HepG2 (cell line): ENCODE measurements around the gene SPHK2. TPM values are rescaled to one million over a fixed set of nuclear protein-coding genes. Genes with fewer than 3 reads are reported as not detected.

Experiments used
- HMGA1 ChIP-seq: sonication (generic); formaldehyde crosslinking; conservative IDR thresholded peaks from 2 replicates; pipeline ENCODE4 v1.4.0; 2020; ENCODE audit warnings: missing genetic modification reagents
- KDM6A ChIP-seq: IDR thresholded peaks from 2 replicates; pipeline ENCODE4 v1.6.1; 2016; ENCODE audit warnings: low read depth
- PLSCR1 ChIP-seq: sonication (generic); formaldehyde crosslinking; IDR thresholded peaks from 2 replicates; pipeline ENCODE4 v1.5.0; 2020; ENCODE audit warnings: missing genetic modification reagents, mild to moderate bottlenecking, borderline replicate concordance
- RERE ChIP-seq: IDR thresholded peaks from 2 replicates; pipeline ENCODE4 v1.6.1; 2016; ENCODE audit warnings: low read depth, missing genetic modification reagents, missing compliant biosample characterization
- SMAD3 ChIP-seq: sonication (generic); formaldehyde crosslinking; IDR thresholded peaks from 2 replicates; pipeline ENCODE4 v1.4.0; 2020; ENCODE audit warnings: missing genetic modification reagents
- TARDBP ChIP-seq: sonication (generic); formaldehyde crosslinking; IDR thresholded peaks from 2 replicates; pipeline ENCODE4 v1.8.0; 2022; ENCODE audit warnings: mild to moderate bottlenecking, missing genetic modification reagents
- TEAD2 ChIP-seq: sonication (generic); formaldehyde crosslinking; IDR thresholded peaks from 2 replicates; pipeline ENCODE4 v1.9.0; 2021; ENCODE audit warnings: missing genetic modification reagents
- ZBTB40 ChIP-seq, 2 experiments: fragments of 450-650 bp in 1 of 2; sonication (generic) in 1 of 2; formaldehyde crosslinking in 1 of 2; IDR thresholded peaks; 2 replicates each; pipeline versions ENCODE4 v1.6.1 to v1.8.0; 2016 to 2022; ENCODE audit warnings: antibody characterized with exemption in 1 of 2, mild to moderate bottlenecking in 1 of 2, missing genetic modification reagents in 1 of 2
- ZFP41 ChIP-seq: sonication (generic); formaldehyde crosslinking; IDR thresholded peaks from 2 replicates; pipeline ENCODE4 v1.4.0; 2020; ENCODE audit warnings: mild to moderate bottlenecking, missing genetic modification reagents, borderline replicate concordance
- polyA plus RNA-seq, 8 experiments: library from polyadenylated mRNA; depleted of rRNA in 3 of 8; stranded (reverse) in 7 of 8; unstranded in 1 of 8; fragments of >200 nt; fragmentation: Illumina TruSeq in 4 of 8; extraction: Trizol in 4 of 8; gene quantifications; 2 replicates each; pipeline versions ENCODE4 v1.2.1 to v1.2.3, GENCODE V29; 2011 to 2016; ENCODE audit warnings: low read depth in 4 of 8, missing spikeins in 1 of 8, mixed read lengths in 1 of 8; ENCODE audit not compliant: insufficient read depth in 1 of 8
- total RNA-seq, 5 experiments: library from RNA; depleted of rRNA; stranded (reverse); fragments of >200 nt; fragmentation: Illumina TruSeq; extraction: Trizol; gene quantifications; 2 replicates each; pipeline ENCODE4 v1.2.3, GENCODE V29; 2016; ENCODE audit warnings: low read depth in 1 of 5
- TF ChIP-seq, protein P1 (sequence below): sonication (generic); formaldehyde crosslinking; IDR thresholded peaks from 2 replicates; pipeline ENCODE4 v1.4.0; 2020; ENCODE audit warnings: mild to moderate bottlenecking, missing genetic modification reagents

The SPHK2 gene
- total and polyA plus RNA-seq, 2 of the 13 experiments (the other 11 are each of a cell fraction or from before 2014, with no cell fraction given) = 2.9 to 14.4 TPM

DNA sequence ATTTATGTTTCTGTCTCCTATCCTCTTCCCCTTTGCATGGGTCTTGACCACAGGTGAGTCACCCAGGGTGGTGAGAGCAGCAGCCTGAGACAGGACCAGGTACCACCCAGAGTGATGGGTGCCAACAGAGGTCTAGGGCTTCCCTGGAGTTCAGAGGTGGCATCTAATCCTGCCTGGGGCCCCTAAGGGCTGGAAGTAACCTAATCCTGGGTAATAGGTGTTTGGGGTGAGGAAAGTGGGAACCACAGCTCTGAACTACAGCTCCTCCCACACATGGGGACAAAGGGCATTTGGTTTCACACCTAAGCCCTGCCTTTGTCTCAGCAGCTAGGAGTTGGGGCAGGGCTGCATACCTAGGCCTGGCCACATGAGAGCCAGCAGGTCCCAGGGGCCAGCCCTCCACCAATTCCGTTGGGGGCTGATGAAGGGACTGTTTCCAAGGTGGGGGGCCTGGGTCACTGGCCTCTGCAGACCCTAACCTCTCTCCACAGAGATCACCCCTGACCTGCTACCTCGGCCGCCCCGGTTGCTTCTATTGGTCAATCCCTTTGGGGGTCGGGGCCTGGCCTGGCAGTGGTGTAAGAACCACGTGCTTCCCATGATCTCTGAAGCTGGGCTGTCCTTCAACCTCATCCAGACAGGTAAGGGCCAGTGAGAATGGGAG lies 8.0 kb downstream of the SPHK2 start (continued):
- no peak for TF ChIP-seq ZBTB40 (IDR thresholded peaks at IDR 0.05)
- TF ChIP-seq ZBTB40 (CRISPR knock-in tag; IDR thresholded peaks at IDR 0.05) = no peak; the same call in 1 of the 2 replicates
- no peak for TF ChIP-seq TEAD2 (CRISPR knock-in tag)
- TF ChIP-seq RERE = 0 out of 2 replicates have a peak, but pooled peaks have one; percentile 19
- TF ChIP-seq SMAD3 (CRISPR knock-in tag) = no peak
- no peak for TF ChIP-seq HMGA1 (CRISPR knock-in tag)
- TF ChIP-seq KDM6A (CRISPR knock-in tag) = 0 out of 2 replicates have a peak, but pooled peaks have one; percentile 38
- TF ChIP-seq, protein P1, sequence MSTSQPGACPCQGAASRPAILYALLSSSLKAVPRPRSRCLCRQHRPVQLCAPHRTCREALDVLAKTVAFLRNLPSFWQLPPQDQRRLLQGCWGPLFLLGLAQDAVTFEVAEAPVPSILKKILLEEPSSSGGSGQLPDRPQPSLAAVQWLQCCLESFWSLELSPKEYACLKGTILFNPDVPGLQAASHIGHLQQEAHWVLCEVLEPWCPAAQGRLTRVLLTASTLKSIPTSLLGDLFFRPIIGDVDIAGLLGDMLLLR (CRISPR knock-in tag) = no peak
- TF ChIP-seq ZFP41 (CRISPR knock-in tag) = no peak
- 0 out of 2 replicates have a peak, but pooled peaks have one; percentile 27 for TF ChIP-seq TARDBP (CRISPR knock-in tag)
- no peak for TF ChIP-seq PLSCR1
